ENCODE results near the gene RALY. TPM values are rescaled to one million over a fixed set of nuclear protein-coding genes. Genes with fewer than 3 reads are reported as not detected.

RALY gene
- total and polyA plus RNA-seq, 4 donors, result 53.4 to 189 (median 136) TPM

DNA sequence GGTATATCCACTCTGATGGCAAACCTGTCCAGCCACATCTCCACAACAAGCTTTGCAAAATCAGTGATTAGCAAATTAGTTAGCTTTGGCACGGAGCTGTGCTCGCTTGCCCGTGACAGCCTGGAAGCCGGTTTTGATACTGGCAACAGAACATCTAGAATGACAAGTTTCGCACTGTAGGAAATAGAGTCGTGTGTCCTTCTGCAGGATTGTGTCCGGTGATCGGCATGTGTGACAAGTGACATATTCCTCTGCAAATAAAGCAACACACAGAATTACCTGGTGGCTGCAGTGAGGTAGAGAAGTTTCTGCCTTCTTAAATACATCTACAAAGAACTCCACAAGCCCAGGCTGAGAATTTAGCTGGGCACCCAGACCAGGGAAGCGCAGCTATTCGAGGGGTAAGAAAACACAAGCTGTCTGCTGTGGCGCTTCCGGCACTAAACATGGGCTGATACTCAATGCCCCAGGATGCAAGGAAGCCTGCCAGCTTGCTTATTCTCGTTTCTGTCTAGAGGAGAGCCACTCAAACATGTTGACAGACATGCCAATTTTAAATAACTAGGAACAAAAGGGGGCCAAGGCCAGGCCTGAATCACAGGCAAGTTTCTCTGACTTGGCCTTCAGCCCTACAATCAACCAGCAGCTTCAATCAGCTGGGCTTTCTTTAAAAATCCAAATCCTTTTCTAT, 96.1 kb downstream of the RALY start:
- WGBS (ENCODE audit: insufficient coverage), result 58% methylated on average over 9 of the region's 13 CpGs
- Histone ChIP-seq H3K27ac (ENCODE audit: low read depth, low read length) (no peak overlapping the region), H3K4me1 (ENCODE audit: control insufficient read depth, insufficient read depth, low read length) (peaks cover 5% of the 10 kb centered on the region), H3K4me3 (ENCODE audit: low read depth, low read length) (no peak overlapping the region), H3K9me3 (ENCODE audit: control insufficient read depth, insufficient read depth, low read length) (no peaks in the 10 kb centered on the region), H3K27me3 (ENCODE audit: control insufficient read depth, insufficient read depth, low read length) (no peaks in the 10 kb centered on the region), H3K36me3 (ENCODE audit: control insufficient read depth, insufficient read depth, low read length) (peaks cover 34% of the 10 kb centered on the region)
- DNase-seq (ENCODE audit: low read depth in 4 of 6, low spot score in 6 of 6), result peak in 2 of 6 donors; percentile 30 to 82

DNA sequence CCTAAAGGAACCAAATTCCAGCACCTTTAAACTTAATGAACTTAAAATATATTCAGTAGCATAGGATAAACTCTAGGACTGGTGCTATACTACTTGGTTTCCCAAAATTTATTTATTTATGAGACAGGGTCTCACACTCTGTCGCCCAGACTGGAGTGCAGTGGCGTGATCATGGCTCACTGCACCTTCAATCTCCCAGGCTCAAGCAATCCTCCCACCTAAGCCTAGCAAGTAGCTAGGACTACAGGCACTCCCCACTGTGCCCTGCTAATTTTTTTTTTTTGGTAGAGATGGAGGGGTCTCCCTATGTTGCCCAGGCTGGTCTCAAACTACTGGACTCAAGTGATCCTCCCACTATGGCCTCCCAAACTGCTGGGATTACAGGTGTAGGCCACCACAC, 96.9 kb downstream of the RALY start:
- H3K4me3 ChIP-seq (ENCODE audit: low read depth, low read length), result no peak overlapping the region
- peaks cover 5% of the 10 kb centered on the region for H3K4me1 ChIP-seq (ENCODE audit: control insufficient read depth, insufficient read depth, low read length)
- no peak overlapping the region for H3K27ac ChIP-seq (ENCODE audit: low read depth, low read length)
- DNase-seq (ENCODE audit: low read depth in 4 of 6, low spot score in 6 of 6), result no peak
- no peaks in the 10 kb centered on the region for H3K27me3 ChIP-seq (ENCODE audit: control insufficient read depth, insufficient read depth, low read length)
- no CpG with 5 or more reads among the region's 2 CpGs for WGBS (ENCODE audit: insufficient coverage)
- peaks cover 33% of the 10 kb centered on the region for H3K36me3 ChIP-seq (ENCODE audit: control insufficient read depth, insufficient read depth, low read length)
- no peaks in the 10 kb centered on the region for H3K9me3 ChIP-seq (ENCODE audit: control insufficient read depth, insufficient read depth, low read length)

DNA sequence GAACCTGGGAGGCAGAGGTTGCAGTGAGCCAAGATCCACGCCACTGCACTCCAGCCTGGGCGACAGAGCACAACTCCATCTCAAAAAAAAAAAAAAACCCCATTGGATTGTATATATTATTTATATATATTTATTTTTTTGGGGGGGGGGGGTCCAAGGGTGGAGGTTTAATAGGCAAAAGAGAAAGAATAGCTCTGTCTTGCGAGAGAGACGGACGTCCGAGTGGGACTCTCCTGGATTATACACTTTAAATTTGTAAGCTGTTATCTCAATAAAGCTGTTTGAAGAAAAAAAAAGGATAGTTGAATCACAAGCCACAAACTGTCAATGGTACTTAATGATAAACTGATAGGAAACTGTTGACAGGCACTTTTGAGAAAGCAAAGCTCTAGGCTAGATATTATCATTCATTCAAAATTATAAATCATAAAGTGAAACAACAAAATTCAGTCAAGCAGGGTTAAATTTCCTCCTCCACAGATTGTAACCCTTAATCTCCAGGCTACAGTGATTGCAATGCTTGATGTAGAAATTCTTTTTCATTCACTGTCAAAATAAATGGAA, 98.0 kb downstream of the RALY start:
- Histone ChIP-seq H3K36me3 (ENCODE audit: control insufficient read depth, insufficient read depth, low read length) (peaks cover 38% of the 10 kb centered on the region), H3K27ac (ENCODE audit: low read depth, low read length) (no peak overlapping the region), H3K27me3 (ENCODE audit: control insufficient read depth, insufficient read depth, low read length) (no peaks in the 10 kb centered on the region), H3K9me3 (ENCODE audit: control insufficient read depth, insufficient read depth, low read length) (no peaks in the 10 kb centered on the region), H3K4me3 (ENCODE audit: low read depth, low read length) (no peak overlapping the region), H3K4me1 (ENCODE audit: control insufficient read depth, insufficient read depth, low read length) (peaks cover 5% of the 10 kb centered on the region)
- no peak for DNase-seq (ENCODE audit: low read depth in 4 of 6, low spot score in 6 of 6)
- WGBS (ENCODE audit: insufficient coverage), result no CpG with 5 or more reads among the region's 6 CpGs

DNA sequence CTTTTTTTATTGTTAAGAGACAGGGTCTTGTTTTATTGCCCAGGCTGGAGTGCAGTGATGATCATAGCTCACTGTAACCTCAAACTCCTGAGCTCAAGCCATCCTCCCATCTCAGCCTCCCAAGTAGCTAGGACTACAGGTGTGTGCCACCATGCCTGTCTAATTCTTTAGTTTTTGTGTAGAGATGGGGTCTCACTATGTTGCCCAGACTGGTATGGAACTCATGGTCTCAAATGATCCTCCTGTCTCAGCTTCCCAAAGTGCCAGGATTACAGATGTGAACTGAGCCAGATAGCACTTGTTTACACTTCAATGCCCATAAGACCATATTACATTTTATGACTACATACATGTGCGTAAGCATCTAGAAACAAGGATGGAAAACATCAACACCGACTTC, 100.2 kb downstream of the RALY start:
- H3K27ac ChIP-seq (ENCODE audit: low read depth, low read length), result no peak overlapping the region

DNA sequence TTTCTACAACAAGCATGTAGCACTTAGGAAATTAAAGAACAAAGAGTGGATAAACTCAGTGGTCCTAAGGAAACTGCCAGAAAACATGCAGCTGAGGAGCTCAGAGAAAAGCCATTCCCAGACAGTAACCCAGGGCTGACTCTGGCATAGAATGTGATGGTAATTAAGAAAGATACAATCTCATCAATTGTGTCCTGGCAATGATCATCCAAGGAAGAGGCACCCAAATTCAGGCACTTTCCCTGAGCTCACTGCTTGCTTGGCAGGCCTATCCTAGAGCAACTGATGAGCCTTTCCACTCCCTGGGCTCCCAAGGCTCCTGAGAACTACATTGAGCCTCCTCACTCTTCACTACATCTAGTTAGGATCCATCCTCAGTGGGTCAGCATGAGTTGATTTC, 102.1 kb downstream of the RALY start:
- no peaks in the 10 kb centered on the region for H3K27me3 ChIP-seq (ENCODE audit: control insufficient read depth, insufficient read depth, low read length)
- no peak overlapping the region for H3K27ac ChIP-seq (ENCODE audit: low read depth, low read length)
- DNase-seq (ENCODE audit: low read depth in 4 of 6, low spot score in 6 of 6), result no peak
- H3K4me1 ChIP-seq (ENCODE audit: control insufficient read depth, insufficient read depth, low read length), result no peaks in the 10 kb centered on the region
- H3K4me3 ChIP-seq (ENCODE audit: low read depth, low read length), result no peak overlapping the region
- H3K9me3 ChIP-seq (ENCODE audit: control insufficient read depth, insufficient read depth, low read length), result no peaks in the 10 kb centered on the region
- peaks cover 44% of the 10 kb centered on the region for H3K36me3 ChIP-seq (ENCODE audit: control insufficient read depth, insufficient read depth, low read length)

More for the DNA sequence above, 100.2 kb downstream of the RALY start:
- DNase-seq (ENCODE audit: low read depth in 4 of 6, low spot score in 6 of 6), result no peak
- Histone ChIP-seq H3K4me1 (ENCODE audit: control insufficient read depth, insufficient read depth, low read length) (peaks cover 5% of the 10 kb centered on the region), H3K4me3 (ENCODE audit: low read depth, low read length) (no peak overlapping the region), H3K9me3 (ENCODE audit: control insufficient read depth, insufficient read depth, low read length) (no peaks in the 10 kb centered on the region), H3K36me3 (ENCODE audit: control insufficient read depth, insufficient read depth, low read length) (peaks cover 34% of the 10 kb centered on the region), H3K27me3 (ENCODE audit: control insufficient read depth, insufficient read depth, low read length) (no peaks in the 10 kb centered on the region)
- no CpG with 5 or more reads among the region's 2 CpGs for WGBS (ENCODE audit: insufficient coverage)

DNA sequence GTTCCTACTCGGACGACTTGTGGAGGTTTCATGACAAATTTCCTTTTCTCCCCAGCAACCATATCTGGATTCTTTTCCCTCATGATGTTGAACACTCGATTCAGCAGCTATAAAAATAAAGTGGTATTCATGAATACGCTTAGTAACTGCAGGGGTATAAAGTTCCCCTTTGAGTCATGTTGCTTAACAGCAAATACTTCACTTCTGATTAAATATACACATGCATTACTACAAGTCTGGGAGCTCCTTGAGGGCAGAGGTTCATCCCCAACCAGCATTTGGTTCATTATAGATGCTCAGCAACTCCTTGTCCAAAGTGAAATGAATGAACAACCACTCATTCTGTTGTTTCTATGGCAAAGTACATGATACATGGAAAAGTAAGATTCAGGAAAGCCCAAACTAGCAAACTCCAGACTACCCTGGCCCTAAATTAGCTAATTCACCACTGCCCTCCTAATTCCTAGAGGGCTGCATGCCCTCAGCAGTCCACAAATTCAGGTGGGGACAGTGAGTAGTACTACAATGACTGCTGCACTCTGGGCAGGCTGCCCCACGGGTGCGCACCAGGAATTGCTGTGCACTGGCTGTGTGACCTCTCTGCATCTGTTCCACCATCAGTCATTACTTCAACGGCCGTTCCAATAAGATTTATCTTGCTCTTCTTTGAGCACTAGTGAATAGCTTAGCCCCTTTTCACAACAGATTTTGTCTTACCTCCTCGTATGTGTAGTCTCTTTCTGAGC, 103.2 kb downstream of the RALY start:
- Histone ChIP-seq H3K36me3 (ENCODE audit: control insufficient read depth, insufficient read depth, low read length) (peaks cover 50% of the 10 kb centered on the region), H3K9me3 (ENCODE audit: control insufficient read depth, insufficient read depth, low read length) (no peaks in the 10 kb centered on the region), H3K27ac (ENCODE audit: low read depth, low read length) (no peak overlapping the region), H3K4me3 (ENCODE audit: low read depth, low read length) (no peak overlapping the region), H3K4me1 (ENCODE audit: control insufficient read depth, insufficient read depth, low read length) (no peaks in the 10 kb centered on the region), H3K27me3 (ENCODE audit: control insufficient read depth, insufficient read depth, low read length) (no peaks in the 10 kb centered on the region)
- 36% methylated on average over 4 of the region's 9 CpGs for WGBS (ENCODE audit: insufficient coverage)
- DNase-seq (ENCODE audit: low read depth in 4 of 6, low spot score in 6 of 6), result no peak

DNA sequence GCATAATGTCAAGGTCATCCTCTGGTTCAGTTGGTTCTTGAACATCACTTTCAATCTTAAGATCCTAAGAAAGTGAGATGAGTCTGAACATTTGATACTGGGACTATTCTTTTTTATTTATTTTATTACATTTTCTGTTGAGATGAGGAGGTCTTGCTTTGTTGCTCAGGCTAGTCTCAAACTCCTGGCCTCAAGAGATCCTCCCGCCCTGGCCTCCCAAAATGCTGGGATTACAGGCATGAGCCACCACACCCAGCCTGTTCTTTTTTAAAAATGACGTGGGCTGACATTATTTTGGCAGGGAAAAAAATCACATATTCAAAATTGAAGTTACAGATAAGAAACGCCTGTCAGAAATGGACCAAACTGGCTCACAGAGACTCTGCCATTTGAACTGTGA, 104.9 kb downstream of the RALY start:
- H3K36me3 ChIP-seq (ENCODE audit: control insufficient read depth, insufficient read depth, low read length), result peaks cover 49% of the 10 kb centered on the region
- H3K27me3 ChIP-seq (ENCODE audit: control insufficient read depth, insufficient read depth, low read length), result no peaks in the 10 kb centered on the region
- no peaks in the 10 kb centered on the region for H3K9me3 ChIP-seq (ENCODE audit: control insufficient read depth, insufficient read depth, low read length)
- no peak for DNase-seq (ENCODE audit: low read depth in 4 of 6, low spot score in 6 of 6)
- no peak overlapping the region for H3K4me3 ChIP-seq (ENCODE audit: low read depth, low read length)
- WGBS (ENCODE audit: insufficient coverage), result no CpG with 5 or more reads among the region's 3 CpGs
- H3K27ac ChIP-seq (ENCODE audit: low read depth, low read length), result no peak overlapping the region
- no peaks in the 10 kb centered on the region for H3K4me1 ChIP-seq (ENCODE audit: control insufficient read depth, insufficient read depth, low read length)

DNA sequence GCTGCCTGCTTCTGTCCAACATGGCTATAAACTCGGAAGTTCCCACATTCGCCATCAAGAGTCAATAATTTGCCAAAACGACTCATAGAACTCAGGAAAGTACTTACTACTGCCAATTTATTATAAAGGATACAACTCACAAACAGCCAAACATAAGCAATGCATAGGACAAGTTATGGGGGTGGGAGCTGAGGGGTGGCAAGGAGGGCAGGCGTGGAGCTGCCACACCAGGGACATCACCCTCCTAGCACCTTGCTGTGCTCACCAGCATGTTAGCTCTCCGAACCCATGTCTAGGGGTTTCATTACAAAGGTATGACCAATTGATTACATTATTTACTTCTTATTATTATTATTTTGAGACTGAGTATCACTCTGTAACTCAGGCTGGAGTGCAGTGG, 106.0 kb downstream of the RALY start:
- no peaks in the 10 kb centered on the region for H3K4me1 ChIP-seq (ENCODE audit: control insufficient read depth, insufficient read depth, low read length)
- H3K4me3 ChIP-seq (ENCODE audit: low read depth, low read length), result no peak overlapping the region
- H3K27ac ChIP-seq (ENCODE audit: low read depth, low read length), result no peak overlapping the region
- WGBS (ENCODE audit: insufficient coverage), result 100% methylated on average over 1 of the region's 5 CpGs
- DNase-seq (ENCODE audit: low read depth in 4 of 6, low spot score in 6 of 6), result no peak
- no peaks in the 10 kb centered on the region for H3K27me3 ChIP-seq (ENCODE audit: control insufficient read depth, insufficient read depth, low read length)
- H3K9me3 ChIP-seq (ENCODE audit: control insufficient read depth, insufficient read depth, low read length), result no peaks in the 10 kb centered on the region
- H3K36me3 ChIP-seq (ENCODE audit: control insufficient read depth, insufficient read depth, low read length), result peaks cover 51% of the 10 kb centered on the region

DNA sequence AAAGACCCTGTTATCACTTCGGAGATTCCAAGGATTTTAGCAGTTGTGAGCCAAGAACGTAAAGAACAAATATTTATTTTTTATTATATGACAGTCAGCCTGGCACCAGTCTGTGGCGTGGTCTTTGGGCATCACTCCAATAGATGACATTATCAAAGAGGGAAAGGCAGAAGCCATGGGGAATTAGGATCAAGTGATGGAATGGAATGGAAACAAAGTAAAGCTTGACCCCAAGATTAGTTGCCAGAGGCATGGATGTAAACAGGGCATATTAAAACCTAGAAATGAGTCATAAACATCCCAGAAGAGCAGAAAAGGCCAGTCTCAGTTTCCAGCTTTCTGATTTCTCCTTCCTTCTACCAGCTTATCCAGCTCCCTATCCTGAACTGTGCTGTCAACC, 106.9 kb downstream of the RALY start:
- Histone ChIP-seq H3K27ac (ENCODE audit: low read depth, low read length) (no peak overlapping the region), H3K4me3 (ENCODE audit: low read depth, low read length) (no peak overlapping the region), H3K27me3 (ENCODE audit: control insufficient read depth, insufficient read depth, low read length) (no peaks in the 10 kb centered on the region), H3K9me3 (ENCODE audit: control insufficient read depth, insufficient read depth, low read length) (no peaks in the 10 kb centered on the region), H3K4me1 (ENCODE audit: control insufficient read depth, insufficient read depth, low read length) (no peaks in the 10 kb centered on the region), H3K36me3 (ENCODE audit: control insufficient read depth, insufficient read depth, low read length) (peaks cover 50% of the 10 kb centered on the region)
- no peak for DNase-seq (ENCODE audit: low read depth in 4 of 6, low spot score in 6 of 6)
- WGBS (ENCODE audit: insufficient coverage), result no CpG with 5 or more reads among the region's 3 CpGs

DNA sequence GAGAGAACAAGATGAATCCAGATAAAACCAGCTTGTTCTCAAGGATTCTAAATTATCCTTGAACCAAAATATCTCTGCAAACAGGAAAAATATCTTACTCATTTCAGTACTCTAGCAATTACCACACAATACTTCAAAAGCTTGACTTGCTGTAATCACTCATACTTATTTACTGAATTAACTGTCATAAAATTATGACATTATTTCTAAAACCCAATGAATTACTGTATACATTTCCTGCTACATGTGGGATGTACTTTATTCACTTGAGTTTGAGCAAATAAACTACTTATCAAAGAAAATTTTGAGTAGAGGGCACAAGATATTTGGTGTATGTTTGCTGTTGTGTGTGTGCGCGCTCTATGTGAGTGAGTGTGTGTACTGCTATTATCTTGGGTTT, 108.6 kb downstream of the RALY start:
- no peaks in the 10 kb centered on the region for H3K4me1 ChIP-seq (ENCODE audit: control insufficient read depth, insufficient read depth, low read length)
- H3K27me3 ChIP-seq (ENCODE audit: control insufficient read depth, insufficient read depth, low read length), result no peaks in the 10 kb centered on the region
- H3K4me3 ChIP-seq (ENCODE audit: low read depth, low read length), result no peak overlapping the region
- DNase-seq (ENCODE audit: low read depth in 4 of 6, low spot score in 6 of 6), result no peak
- peaks cover 39% of the 10 kb centered on the region for H3K36me3 ChIP-seq (ENCODE audit: control insufficient read depth, insufficient read depth, low read length)
- no peak overlapping the region for H3K27ac ChIP-seq (ENCODE audit: low read depth, low read length)
- no CpG with 5 or more reads among the region's 2 CpGs for WGBS (ENCODE audit: insufficient coverage)
- H3K9me3 ChIP-seq (ENCODE audit: control insufficient read depth, insufficient read depth, low read length), result no peaks in the 10 kb centered on the region
